ENCODE data around the gene SLC37A3. TPM values are rescaled to one million over a fixed set of nuclear protein-coding genes. Genes with fewer than 3 reads are reported as not detected.

SLC37A3 gene
- total and polyA plus RNA-seq, 2 of the 13 experiments (the other 11 are each of a cell fraction or from before 2014, with no cell fraction given) = 21.3 to 27.9 TPM

- peak; percentile 43 for TF ChIP-seq CREB1 (IDR thresholded peaks at IDR 0.05)
- no peak for TF ChIP-seq CREB1 (CRISPR knock-in tag; IDR thresholded peaks at IDR 0.05)
- no peak for TF ChIP-seq RNF2 (conservative IDR thresholded peaks at IDR 0.05; ENCODE audit: low read depth)
- TF ChIP-seq ZNF24 (IDR thresholded peaks at IDR 0.05) = no peak
- peak; percentile 65; the same call in 1 of the 2 replicates for TF ChIP-seq CHCHD3 (CRISPR knock-in tag; IDR thresholded peaks at IDR 0.05)
- TF ChIP-seq ATF1 (CRISPR knock-in tag; IDR thresholded peaks at IDR 0.05) = no peak
- TF ChIP-seq, protein P1, sequence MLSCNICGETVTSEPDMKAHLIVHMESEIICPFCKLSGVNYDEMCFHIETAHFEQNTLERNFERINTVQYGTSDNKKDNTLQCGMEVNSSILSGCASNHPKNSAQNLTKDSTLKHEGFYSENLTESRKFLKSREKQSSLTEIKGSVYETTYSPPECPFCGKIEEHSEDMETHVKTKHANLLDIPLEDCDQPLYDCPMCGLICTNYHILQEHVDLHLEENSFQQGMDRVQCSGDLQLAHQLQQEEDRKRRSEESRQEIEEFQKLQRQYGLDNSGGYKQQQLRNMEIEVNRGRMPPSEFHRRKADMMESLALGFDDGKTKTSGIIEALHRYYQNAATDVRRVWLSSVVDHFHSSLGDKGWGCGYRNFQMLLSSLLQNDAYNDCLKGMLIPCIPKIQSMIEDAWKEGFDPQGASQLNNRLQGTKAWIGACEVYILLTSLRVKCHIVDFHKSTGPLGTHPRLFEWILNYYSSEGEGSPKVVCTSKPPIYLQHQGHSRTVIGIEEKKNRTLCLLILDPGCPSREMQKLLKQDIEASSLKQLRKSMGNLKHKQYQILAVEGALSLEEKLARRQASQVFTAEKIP (CRISPR knock-in tag; IDR thresholded peaks at IDR 0.05; ENCODE audit: borderline replicate concordance) = no peak
- no peak for TF ChIP-seq ZNF33B (CRISPR knock-in tag; IDR thresholded peaks at IDR 0.05)
- no peak for TF ChIP-seq NR2F6 (IDR thresholded peaks at IDR 0.05)
- TF ChIP-seq NR2F6 (CRISPR knock-in tag; IDR thresholded peaks at IDR 0.05) = peak; percentile 46; the same call in 1 of the 2 replicates
- TF ChIP-seq, protein P2, sequence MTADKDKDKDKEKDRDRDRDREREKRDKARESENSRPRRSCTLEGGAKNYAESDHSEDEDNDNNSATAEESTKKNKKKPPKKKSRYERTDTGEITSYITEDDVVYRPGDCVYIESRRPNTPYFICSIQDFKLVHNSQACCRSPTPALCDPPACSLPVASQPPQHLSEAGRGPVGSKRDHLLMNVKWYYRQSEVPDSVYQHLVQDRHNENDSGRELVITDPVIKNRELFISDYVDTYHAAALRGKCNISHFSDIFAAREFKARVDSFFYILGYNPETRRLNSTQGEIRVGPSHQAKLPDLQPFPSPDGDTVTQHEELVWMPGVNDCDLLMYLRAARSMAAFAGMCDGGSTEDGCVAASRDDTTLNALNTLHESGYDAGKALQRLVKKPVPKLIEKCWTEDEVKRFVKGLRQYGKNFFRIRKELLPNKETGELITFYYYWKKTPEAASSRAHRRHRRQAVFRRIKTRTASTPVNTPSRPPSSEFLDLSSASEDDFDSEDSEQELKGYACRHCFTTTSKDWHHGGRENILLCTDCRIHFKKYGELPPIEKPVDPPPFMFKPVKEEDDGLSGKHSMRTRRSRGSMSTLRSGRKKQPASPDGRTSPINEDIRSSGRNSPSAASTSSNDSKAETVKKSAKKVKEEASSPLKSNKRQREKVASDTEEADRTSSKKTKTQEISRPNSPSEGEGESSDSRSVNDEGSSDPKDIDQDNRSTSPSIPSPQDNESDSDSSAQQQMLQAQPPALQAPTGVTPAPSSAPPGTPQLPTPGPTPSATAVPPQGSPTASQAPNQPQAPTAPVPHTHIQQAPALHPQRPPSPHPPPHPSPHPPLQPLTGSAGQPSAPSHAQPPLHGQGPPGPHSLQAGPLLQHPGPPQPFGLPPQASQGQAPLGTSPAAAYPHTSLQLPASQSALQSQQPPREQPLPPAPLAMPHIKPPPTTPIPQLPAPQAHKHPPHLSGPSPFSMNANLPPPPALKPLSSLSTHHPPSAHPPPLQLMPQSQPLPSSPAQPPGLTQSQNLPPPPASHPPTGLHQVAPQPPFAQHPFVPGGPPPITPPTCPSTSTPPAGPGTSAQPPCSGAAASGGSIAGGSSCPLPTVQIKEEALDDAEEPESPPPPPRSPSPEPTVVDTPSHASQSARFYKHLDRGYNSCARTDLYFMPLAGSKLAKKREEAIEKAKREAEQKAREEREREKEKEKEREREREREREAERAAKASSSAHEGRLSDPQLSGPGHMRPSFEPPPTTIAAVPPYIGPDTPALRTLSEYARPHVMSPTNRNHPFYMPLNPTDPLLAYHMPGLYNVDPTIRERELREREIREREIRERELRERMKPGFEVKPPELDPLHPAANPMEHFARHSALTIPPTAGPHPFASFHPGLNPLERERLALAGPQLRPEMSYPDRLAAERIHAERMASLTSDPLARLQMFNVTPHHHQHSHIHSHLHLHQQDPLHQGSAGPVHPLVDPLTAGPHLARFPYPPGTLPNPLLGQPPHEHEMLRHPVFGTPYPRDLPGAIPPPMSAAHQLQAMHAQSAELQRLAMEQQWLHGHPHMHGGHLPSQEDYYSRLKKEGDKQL (CRISPR knock-in tag; IDR thresholded peaks at IDR 0.05; ENCODE audit: low read depth) = no peak
- TF ChIP-seq KAT7 (CRISPR knock-in tag; IDR thresholded peaks at IDR 0.05; ENCODE audit: borderline replicate concordance) = peak; percentile 61; the same call in 1 of the 2 replicates
- no peak for TF ChIP-seq ZBTB3 (CRISPR knock-in tag; IDR thresholded peaks at IDR 0.05; ENCODE audit: borderline replicate concordance, low read depth)
- no peak for TF ChIP-seq NONO (IDR thresholded peaks at IDR 0.05)
- peak; percentile 41; the same call in 1 of the 2 replicates for TF ChIP-seq NONO (CRISPR knock-in tag; conservative IDR thresholded peaks at IDR 0.05)
- peak; percentile 91 for TF ChIP-seq HCFC1 (IDR thresholded peaks at IDR 0.05; ENCODE audit: low read depth, low read length)
- TF ChIP-seq, protein P3, sequence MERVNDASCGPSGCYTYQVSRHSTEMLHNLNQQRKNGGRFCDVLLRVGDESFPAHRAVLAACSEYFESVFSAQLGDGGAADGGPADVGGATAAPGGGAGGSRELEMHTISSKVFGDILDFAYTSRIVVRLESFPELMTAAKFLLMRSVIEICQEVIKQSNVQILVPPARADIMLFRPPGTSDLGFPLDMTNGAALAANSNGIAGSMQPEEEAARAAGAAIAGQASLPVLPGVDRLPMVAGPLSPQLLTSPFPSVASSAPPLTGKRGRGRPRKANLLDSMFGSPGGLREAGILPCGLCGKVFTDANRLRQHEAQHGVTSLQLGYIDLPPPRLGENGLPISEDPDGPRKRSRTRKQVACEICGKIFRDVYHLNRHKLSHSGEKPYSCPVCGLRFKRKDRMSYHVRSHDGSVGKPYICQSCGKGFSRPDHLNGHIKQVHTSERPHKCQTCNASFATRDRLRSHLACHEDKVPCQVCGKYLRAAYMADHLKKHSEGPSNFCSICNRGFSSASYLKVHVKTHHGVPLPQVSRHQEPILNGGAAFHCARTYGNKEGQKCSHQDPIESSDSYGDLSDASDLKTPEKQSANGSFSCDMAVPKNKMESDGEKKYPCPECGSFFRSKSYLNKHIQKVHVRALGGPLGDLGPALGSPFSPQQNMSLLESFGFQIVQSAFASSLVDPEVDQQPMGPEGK (CRISPR knock-in tag; IDR thresholded peaks at IDR 0.05) = peak; percentile 76
- TF ChIP-seq ZSCAN20 (CRISPR knock-in tag; IDR thresholded peaks at IDR 0.05; ENCODE audit: borderline replicate concordance) = no peak
Measured at GRCh38 chr7:140397784-140398750, at the start of gene SLC37A3 (continued).

All from HepG2 (cell line).